GM12864 (cell line): Measurements from ENCODE around the gene HES4.

Source experiments
- DNase-seq: peaks from one replicate; pipeline ENCODE4 v3.0.0-alpha.2; 2011; ENCODE audit warnings: low read depth
- H3K4me3 ChIP-seq: 2 replicates; pipeline ENCODE4 v1.5.1; 2011; ENCODE audit warnings: mild to moderate bottlenecking, low read depth, low read length, control low read depth
- CTCF ChIP-seq: IDR thresholded peaks from 2 replicates; pipeline ENCODE4 v1.5.1; 2011; ENCODE audit warnings: low read depth, mild to moderate bottlenecking, moderate library complexity, low read length, control low read depth, inconsistent platforms; ENCODE audit errors: missing control alignments

The HES4 gene

GRCh38 chr1:973459-974292, 26.2 kb downstream of the HES4 start:
- H3K4me3 ChIP-seq, result no peak overlapping the region
- DNase-seq, result no peak
- no peak for TF ChIP-seq CTCF

- DNase-seq, result no peak
- TF ChIP-seq CTCF, result no peak
- H3K4me3 ChIP-seq, result no peak overlapping the region
These were observed 27.0 kb downstream of the HES4 start for GRCh38 chr1:972726-973458.

GRCh38 chr1:971751-972506, 28.0 kb downstream of the HES4 start:
- no peak overlapping the region for H3K4me3 ChIP-seq
- no peak for DNase-seq
- no peak for TF ChIP-seq CTCF

GRCh38 chr1:970973-971730, 28.7 kb downstream of the HES4 start:
- H3K4me3 ChIP-seq, result no peak overlapping the region
- no peak for TF ChIP-seq CTCF
- DNase-seq, result no peak

GRCh38 chr1:970242-970972, 29.5 kb downstream of the HES4 start:
- H3K4me3 ChIP-seq, result no peak overlapping the region
- no peak for DNase-seq
- no peak for TF ChIP-seq CTCF

- no peak for TF ChIP-seq CTCF
- DNase-seq, result no peak
- no peak overlapping the region for H3K4me3 ChIP-seq
These were observed 30.5 kb downstream of the HES4 start for GRCh38 chr1:969260-969855.
